Fibroblast of mammary gland (primary cell): ENCODE data around the gene SLC8A3.

Source experiments
- DNase-seq: peaks from one replicate; pipeline ENCODE4 v3.0.0-alpha.2; 2010; ENCODE audit warnings: low read depth
- H3K4me3 ChIP-seq: 2 replicates; pipeline ENCODE4 v1.5.1; 2011; ENCODE audit warnings: low read depth, mild to moderate bottlenecking, low read length, moderate library complexity; ENCODE audit not compliant: control insufficient read depth
- TF ChIP-seq, protein P1 (sequence below): conservative IDR thresholded peaks from 2 replicates; pipeline ENCODE4 v1.5.1; 2011; ENCODE audit warnings: low read depth, low read length, inconsistent platforms; ENCODE audit not compliant: control insufficient read depth, insufficient read depth

Gene SLC8A3

DNA sequence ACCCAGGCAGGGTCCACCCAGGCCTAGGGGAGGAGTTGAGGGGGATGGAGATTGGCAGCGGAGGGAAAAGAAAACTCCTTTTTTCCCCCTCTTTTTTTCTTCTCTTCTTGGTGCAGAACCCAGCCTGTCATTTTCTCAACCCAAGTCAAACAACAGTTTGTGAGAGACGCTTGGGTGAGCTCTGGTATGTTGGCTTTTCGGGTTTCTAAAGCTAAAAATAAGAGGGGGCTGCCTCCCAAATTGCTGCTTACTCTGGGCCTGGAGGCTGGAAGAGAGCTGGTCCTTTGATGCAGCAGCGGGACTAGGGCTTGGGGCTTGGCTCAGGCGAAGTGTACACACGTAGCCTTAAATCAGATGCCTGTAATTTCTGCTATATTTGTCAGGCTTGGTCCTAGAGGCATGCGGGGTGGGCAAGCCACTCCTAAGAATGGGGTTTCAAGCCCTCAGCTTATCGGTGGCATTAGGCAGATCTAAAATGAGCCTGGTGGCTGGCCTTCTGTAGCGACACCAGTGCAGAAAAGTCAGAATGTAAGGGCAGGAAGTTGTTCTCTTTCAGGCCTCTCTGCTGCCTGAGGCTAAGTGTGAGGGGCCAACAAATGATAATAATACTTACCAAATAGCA, 816 bp upstream of the SLC8A3 start:
- TF ChIP-seq, protein P1, sequence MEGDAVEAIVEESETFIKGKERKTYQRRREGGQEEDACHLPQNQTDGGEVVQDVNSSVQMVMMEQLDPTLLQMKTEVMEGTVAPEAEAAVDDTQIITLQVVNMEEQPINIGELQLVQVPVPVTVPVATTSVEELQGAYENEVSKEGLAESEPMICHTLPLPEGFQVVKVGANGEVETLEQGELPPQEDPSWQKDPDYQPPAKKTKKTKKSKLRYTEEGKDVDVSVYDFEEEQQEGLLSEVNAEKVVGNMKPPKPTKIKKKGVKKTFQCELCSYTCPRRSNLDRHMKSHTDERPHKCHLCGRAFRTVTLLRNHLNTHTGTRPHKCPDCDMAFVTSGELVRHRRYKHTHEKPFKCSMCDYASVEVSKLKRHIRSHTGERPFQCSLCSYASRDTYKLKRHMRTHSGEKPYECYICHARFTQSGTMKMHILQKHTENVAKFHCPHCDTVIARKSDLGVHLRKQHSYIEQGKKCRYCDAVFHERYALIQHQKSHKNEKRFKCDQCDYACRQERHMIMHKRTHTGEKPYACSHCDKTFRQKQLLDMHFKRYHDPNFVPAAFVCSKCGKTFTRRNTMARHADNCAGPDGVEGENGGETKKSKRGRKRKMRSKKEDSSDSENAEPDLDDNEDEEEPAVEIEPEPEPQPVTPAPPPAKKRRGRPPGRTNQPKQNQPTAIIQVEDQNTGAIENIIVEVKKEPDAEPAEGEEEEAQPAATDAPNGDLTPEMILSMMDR = no peak
- no peak overlapping the region for H3K4me3 ChIP-seq
- DNase-seq = no peak

DNA sequence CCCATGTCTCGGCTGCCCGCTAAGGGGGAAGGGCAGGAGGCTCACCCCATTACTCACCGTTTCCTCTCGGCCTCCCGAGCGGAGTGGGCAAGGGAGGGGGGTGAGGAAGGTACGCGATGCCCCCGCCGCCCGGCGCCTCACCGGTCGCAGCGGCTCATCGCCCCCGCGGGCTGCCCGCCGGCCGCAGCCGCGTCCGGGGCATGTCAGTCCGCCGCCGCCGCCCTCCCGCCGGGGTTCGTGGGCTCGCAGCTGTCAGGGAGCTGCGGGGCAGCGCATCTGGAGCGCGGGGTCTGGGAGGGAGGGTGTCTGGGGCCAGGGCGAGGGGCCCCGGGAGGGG, 461 bp downstream of the SLC8A3 start:
- no peak for DNase-seq
- TF ChIP-seq, protein P1 = no peak
- H3K4me3 ChIP-seq = peak overlapping the region; percentile 29

DNA sequence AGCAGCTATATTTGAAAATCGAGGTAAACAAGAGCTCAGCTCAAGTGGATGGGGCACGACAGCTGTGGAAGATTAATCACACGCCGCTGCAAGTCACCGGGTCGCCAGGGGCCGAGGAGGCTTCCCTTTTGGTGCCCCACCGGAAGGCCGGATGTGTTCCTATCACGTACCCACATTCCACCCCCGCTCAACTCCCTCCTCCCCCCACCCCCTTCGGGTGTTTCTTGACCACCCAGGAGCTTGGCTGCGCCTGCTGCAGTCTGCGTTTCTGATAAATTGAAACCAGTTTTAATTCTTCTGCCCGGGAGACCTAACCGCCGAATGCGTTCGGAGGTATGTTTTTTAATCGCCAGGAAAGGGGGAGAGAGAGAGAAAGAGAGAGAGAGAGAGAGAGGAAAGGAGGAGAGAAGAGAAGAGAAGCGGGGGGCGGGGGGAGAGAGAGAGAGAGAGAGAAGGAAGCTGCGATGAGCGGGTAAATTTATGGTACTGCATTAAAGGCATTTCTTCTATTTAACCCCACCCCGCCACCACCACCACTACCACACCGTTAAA, 1.8 kb downstream of the SLC8A3 start:
- H3K4me3 ChIP-seq = peak overlapping the region; percentile 29
- no peak for DNase-seq
- TF ChIP-seq, protein P1 = no peak

DNA sequence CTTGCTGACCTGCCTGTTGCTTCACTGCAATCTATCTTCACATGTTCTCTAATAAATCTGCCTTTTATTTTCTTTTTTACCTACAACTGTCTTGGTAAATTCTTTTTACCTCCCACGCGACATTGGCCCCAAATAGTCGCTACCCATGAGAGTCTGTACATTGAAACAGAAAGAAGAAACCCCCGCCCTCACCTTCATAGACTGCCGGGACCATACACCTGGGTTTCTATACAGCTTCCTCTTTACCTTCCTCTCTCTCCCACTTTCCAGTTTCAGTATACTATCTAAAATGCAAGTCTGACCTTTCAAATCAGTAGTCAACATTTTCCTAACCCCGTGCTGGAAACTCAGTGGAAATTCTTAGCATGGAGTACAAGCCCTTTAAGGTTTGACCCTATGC, 4.8 kb downstream of the SLC8A3 start:
- no peak overlapping the region for H3K4me3 ChIP-seq
- TF ChIP-seq, protein P1 = no peak
- DNase-seq = no peak

DNA sequence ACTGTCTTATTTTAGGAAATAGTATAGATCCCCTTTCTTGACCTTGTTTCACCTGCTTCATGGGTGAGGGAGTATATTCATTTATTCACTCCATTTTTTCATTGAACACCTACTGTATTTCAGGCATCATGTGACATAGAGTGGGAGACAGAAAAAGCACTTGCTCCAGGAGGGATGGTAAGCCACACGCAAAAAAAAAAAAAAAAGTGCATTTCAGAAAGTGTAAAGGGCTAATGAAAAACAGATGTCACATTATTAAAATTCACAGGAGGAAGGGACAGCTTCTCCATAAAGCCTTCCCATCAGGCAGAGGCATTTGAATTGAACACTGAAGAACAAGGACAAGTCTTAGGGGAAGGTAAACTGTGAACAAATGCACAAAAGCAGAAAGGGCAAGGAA, 7.5 kb downstream of the SLC8A3 start:
- no peak for DNase-seq
- no peak overlapping the region for H3K4me3 ChIP-seq
- TF ChIP-seq, protein P1 = no peak

DNA sequence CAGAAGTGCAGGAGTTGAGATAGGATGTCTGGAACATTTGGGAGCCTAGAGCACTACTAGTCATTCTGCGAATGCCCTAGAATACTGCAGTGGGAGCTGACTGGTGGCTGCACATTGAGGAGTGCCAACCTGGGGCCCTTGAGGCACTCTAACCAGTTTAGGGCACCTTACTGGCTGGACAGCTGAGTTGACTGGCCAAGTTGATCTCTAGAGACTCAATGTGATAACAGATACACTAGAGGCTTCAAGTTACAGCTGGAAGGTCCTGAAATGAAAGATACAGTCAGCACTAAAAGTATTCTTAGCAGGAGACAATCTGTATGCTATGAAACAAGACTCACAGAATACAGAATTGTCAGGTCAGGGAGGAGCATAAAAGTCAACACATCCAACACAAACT, 8.0 kb downstream of the SLC8A3 start:
- no peak overlapping the region for H3K4me3 ChIP-seq
- no peak for DNase-seq
- TF ChIP-seq, protein P1 = no peak
